K562 (cell line): ENCODE results near the gene SPATA21. TPM values are rescaled to one million over a fixed set of nuclear protein-coding genes. Genes with fewer than 3 reads are reported as not detected.
A peak's percentile ranks its signal among the peaks of the same experiment; 100 is the strongest.

Experiments
- BRD9 ChIP-seq: fragments of 450-650 bp; IDR thresholded peaks from 2 replicates; pipeline ENCODE4 v1.6.1; 2018; ENCODE audit warnings: low read depth; ENCODE audit not compliant: partially characterized antibody
- E2F5 ChIP-seq: sonication (generic); formaldehyde crosslinking; IDR thresholded peaks from 2 replicates; pipeline ENCODE4 v1.8.0; 2022; ENCODE audit warnings: mild to moderate bottlenecking, missing genetic modification reagents
- MAFK ChIP-seq: IDR thresholded peaks from 2 replicates; pipeline ENCODE4 v1.6.1; 2011; ENCODE audit warnings: low read length, improper control_type of control experiment
- MEIS2 ChIP-seq: fragments of 450-650 bp; IDR thresholded peaks from 2 replicates; pipeline ENCODE4 v1.6.1; 2014; ENCODE audit warnings: mild to moderate bottlenecking; ENCODE audit not compliant: partially characterized antibody
- MTA2 ChIP-seq: fragments of 450-650 bp; IDR thresholded peaks from 2 replicates; pipeline ENCODE4 v1.6.1; 2016; ENCODE audit warnings: low read depth
- PREB ChIP-seq: sonication (generic); formaldehyde crosslinking; IDR thresholded peaks from 2 replicates; pipeline ENCODE4 v1.8.1; 2023; ENCODE audit warnings: mild to moderate bottlenecking, missing genetic modification reagents
- STAT6 ChIP-seq: sonication (generic); formaldehyde crosslinking; IDR thresholded peaks from 2 replicates; pipeline ENCODE4 v1.8.1; 2023; ENCODE audit warnings: mild to moderate bottlenecking, missing genetic modification reagents
- ZNF280A ChIP-seq: fragments of 450-650 bp; IDR thresholded peaks from 2 replicates; pipeline ENCODE4 v1.6.1; 2018; ENCODE audit warnings: mild to moderate bottlenecking, low read depth; ENCODE audit not compliant: partially characterized antibody
- ZNF282 ChIP-seq: sonication (generic); formaldehyde crosslinking; IDR thresholded peaks from 2 replicates; pipeline ENCODE4 v1.8.1; 2023; ENCODE audit warnings: missing genetic modification reagents
- ZNF766 ChIP-seq: fragments of 200-800 bp; sonication (Bioruptor generic); conservative IDR thresholded peaks from 2 replicates; pipeline ENCODE4 v1.6.1; 2016; ENCODE audit warnings: missing genetic modification characterization, missing compliant biosample characterization
- polyA plus RNA-seq, 8 experiments: library from polyadenylated mRNA; depleted of rRNA in 4 of 8; stranded (reverse) in 5 of 8; unstranded in 3 of 8; fragments of >200 nt; fragmentation: Nextera tagmentation in 2 of 8; fragmentation: Illumina TruSeq in 1 of 8; extraction: Ambion mirVana in 2 of 8; extraction: Trizol in 1 of 8; gene quantifications; 2 replicates each; pipeline versions ENCODE4 v1.2.1 to v1.2.3, GENCODE V29; 2011 to 2014; ENCODE audit warnings: inconsistent platforms in 1 of 8, missing spikeins in 1 of 8
- total RNA-seq, 7 experiments: library from RNA; depleted of rRNA in 6 of 7; stranded (reverse); fragments of >200 nt in 6 of 7; fragmentation: Illumina TruSeq in 2 of 7; extraction: Trizol in 2 of 7; gene quantifications; 2 replicates each; pipeline versions ENCODE4 v1.2.1 to v1.2.3, GENCODE V29; 2011 to 2021; ENCODE audit warnings: low replicate concordance in 1 of 7
- TF ChIP-seq, protein P1 (sequence below), 3 experiments: fragments of 200-800 bp in 1 of 3; sonication (Bioruptor generic) in 1 of 3; sonication (generic) in 1 of 3; formaldehyde crosslinking in 1 of 3; IDR thresholded peaks; 2 replicates each; pipeline versions ENCODE4 v1.6.1 to v1.8.0; 2016 to 2022; ENCODE audit warnings: mild to moderate bottlenecking in 2 of 3, missing compliant biosample characterization in 2 of 3, missing genetic modification characterization in 2 of 3, missing genetic modification reagents in 1 of 3
- TF ChIP-seq, protein P2 (sequence below), 2 experiments: fragments of 150-350 bp in 1 of 2; IDR thresholded peaks; 2 replicates each; pipeline ENCODE4 v1.6.1; 2012 to 2016; ENCODE audit warnings: low read depth in 2 of 2, low read length in 2 of 2, mild to moderate bottlenecking in 1 of 2, moderate library complexity in 1 of 2

SPATA21 gene
- total and polyA plus RNA-seq, 9 of the 15 experiments (the other 6 are each of a cell fraction or from before 2014, with no cell fraction given): 0.10 to 0.36 (median 0.13) TPM; not detected in 3

DNA sequence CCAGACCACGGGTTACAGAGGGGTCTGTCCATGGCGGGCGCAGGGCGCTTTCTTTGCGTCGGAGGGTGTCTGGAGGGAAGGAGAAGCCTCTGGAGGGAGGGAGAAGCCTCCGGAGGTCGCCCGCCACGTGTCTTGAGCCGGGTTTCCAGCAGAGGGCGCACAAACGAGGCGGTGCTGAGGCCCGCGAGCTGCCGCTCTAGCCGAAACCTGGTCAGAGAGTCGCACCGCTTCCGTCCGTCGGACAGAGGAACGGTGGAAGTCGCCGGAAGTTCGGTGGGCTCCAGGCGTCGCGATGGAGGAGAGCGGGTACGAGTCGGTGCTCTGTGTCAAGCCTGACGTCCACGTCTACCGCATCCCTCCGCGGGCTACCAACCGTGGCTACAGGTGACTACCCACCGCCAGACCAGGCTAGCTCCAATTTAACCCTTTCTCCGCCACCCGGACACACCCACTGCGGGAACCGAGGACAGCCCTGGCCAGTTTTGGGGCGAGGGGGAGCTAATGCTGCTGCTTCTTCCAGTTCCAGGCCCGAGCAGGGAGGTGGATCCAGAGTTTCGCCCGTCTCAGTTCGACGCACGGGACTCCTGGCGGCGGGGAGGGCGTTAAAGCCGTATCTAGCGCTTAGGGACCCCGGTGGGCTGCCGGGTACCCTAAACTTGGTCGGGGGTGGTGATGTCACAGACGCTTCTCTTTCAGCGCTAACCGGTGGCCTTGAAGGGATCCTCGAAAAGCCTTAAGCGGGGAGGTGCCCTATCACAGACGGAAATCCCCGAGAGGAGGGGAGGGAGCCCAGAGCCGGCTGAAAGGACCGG lies 3.5 kb upstream of the SPATA21 start, which contains the start of gene NECAP2 (continued):
- TF ChIP-seq, protein P1, sequence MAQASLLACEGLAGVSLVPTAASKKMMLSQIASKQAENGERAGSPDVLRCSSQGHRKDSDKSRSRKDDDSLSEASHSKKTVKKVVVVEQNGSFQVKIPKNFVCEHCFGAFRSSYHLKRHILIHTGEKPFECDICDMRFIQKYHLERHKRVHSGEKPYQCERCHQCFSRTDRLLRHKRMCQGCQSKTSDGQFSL (CRISPR knock-in tag; IDR thresholded peaks at IDR 0.05): peak; percentile 69
- TF ChIP-seq, protein P1 (tag; IDR thresholded peaks at IDR 0.05): no peak
- TF ChIP-seq, protein P2, sequence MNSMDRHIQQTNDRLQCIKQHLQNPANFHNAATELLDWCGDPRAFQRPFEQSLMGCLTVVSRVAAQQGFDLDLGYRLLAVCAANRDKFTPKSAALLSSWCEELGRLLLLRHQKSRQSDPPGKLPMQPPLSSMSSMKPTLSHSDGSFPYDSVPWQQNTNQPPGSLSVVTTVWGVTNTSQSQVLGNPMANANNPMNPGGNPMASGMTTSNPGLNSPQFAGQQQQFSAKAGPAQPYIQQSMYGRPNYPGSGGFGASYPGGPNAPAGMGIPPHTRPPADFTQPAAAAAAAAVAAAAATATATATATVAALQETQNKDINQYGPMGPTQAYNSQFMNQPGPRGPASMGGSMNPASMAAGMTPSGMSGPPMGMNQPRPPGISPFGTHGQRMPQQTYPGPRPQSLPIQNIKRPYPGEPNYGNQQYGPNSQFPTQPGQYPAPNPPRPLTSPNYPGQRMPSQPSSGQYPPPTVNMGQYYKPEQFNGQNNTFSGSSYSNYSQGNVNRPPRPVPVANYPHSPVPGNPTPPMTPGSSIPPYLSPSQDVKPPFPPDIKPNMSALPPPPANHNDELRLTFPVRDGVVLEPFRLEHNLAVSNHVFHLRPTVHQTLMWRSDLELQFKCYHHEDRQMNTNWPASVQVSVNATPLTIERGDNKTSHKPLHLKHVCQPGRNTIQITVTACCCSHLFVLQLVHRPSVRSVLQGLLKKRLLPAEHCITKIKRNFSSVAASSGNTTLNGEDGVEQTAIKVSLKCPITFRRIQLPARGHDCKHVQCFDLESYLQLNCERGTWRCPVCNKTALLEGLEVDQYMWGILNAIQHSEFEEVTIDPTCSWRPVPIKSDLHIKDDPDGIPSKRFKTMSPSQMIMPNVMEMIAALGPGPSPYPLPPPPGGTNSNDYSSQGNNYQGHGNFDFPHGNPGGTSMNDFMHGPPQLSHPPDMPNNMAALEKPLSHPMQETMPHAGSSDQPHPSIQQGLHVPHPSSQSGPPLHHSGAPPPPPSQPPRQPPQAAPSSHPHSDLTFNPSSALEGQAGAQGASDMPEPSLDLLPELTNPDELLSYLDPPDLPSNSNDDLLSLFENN (IDR thresholded peaks at IDR 0.05; ENCODE audit: low read depth in 2 of 2, low read length in 2 of 2): peak in 1 of 2 experiments; percentile 66; a peak in 1 of 4 replicates
- 0 out of 2 replicates have a peak, but pooled peaks have one; percentile 9 for TF ChIP-seq ZNF766 (CRISPR knock-in tag)
- TF ChIP-seq ZNF282 (CRISPR knock-in tag): no peak
- peak; percentile 23; the same call in 1 of the 2 replicates for TF ChIP-seq E2F5
- TF ChIP-seq MTA2: no peak
- TF ChIP-seq BRD9: no peak
- TF ChIP-seq ZNF280A: no peak
- TF ChIP-seq STAT6 (CRISPR knock-in tag): peak; percentile 60; the same call in 1 of the 2 replicates
- no peak for TF ChIP-seq MAFK
- TF ChIP-seq MEIS2: peak; percentile 27
- no peak for TF ChIP-seq PREB (CRISPR knock-in tag)
